HPDE6-E6E7 (cell line): ENCODE data around the gene SDHA.
"Not testable (repeated sequence)": the region's sequence is repeated elsewhere in the genome, so short reads cannot be mapped to it uniquely, and the experiment has no call there.

ENCODE experiments used
- DNase-seq: peaks from one replicate; pipeline ENCODE4 v3.0.0; 2011; ENCODE audit warnings: missing footprints; ENCODE audit errors: extremely low spot score

Gene SDHA

GRCh38 chr5:198516-199196 is 19.5 kb upstream of the SDHA start:
- no peak for DNase-seq

DNA sequence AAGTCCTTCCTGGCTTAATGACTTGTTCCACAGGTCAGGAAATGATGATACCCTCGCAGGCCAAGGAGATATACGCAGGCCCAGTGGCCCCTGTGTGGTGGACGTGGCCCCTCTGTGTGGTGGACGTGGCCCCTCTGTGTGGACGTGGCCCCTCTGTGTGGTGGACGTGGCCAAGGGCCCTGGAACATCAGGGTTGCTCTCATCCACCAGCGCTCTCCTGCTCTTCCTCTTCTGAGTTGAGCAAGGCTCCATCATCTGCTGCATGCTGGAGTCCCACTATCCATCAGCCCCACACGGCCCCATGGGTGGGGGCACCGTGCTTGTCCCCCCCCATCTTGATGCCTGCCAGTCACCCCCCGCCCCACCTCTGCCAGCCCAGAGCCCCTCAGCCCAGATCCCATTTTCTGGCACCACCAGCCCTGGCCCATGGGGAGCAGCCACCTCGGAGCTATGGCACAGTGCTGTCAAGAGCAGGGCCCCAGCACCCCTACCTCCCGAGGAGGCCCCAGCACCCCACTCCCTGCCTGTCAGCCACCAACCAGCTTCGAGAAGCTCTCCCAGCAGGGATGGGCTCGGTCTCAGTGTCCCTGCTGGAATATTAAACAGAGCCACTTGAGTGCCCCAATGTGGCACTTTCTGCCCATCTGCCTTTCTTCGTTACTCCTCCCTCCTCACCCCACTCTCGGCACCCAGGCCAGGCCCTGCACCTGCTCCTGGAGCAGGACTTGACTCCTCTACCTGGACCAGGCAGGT is 18.7 kb upstream of the SDHA start:
- DNase-seq: no peak

- DNase-seq: no peak
Measured at GRCh38 chr5:199950-200645, 18.0 kb upstream of the SDHA start.

DNA sequence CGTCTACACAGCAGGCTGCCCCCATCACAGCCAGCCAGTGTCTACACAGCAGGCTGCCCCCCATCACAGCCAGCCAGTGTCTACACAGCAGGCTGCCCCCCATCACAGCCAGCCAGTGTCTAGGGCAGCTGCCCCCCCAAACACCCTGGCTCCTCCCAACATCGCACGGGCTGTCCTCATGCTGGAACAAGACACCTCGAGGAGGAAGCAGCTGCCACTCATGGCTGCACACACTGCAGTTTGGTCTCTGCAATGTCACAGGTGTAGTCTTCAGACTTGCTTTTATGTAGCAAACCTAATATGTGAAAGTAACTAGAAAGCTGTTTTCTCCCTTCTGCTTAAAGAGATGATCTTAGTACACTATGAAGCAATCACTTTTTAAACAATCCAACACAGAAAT is 17.1 kb upstream of the SDHA start:
- no peak for DNase-seq

GRCh38 chr5:201672-202071 is 16.4 kb upstream of the SDHA start:
- DNase-seq: no peak

- no peak for DNase-seq
Measured at GRCh38 chr5:203246-203930, 14.7 kb upstream of the SDHA start.

- DNase-seq: no peak
Measured at GRCh38 chr5:204001-204400, 14.1 kb upstream of the SDHA start.

GRCh38 chr5:204462-204861 is 13.7 kb upstream of the SDHA start:
- DNase-seq: no peak

DNA sequence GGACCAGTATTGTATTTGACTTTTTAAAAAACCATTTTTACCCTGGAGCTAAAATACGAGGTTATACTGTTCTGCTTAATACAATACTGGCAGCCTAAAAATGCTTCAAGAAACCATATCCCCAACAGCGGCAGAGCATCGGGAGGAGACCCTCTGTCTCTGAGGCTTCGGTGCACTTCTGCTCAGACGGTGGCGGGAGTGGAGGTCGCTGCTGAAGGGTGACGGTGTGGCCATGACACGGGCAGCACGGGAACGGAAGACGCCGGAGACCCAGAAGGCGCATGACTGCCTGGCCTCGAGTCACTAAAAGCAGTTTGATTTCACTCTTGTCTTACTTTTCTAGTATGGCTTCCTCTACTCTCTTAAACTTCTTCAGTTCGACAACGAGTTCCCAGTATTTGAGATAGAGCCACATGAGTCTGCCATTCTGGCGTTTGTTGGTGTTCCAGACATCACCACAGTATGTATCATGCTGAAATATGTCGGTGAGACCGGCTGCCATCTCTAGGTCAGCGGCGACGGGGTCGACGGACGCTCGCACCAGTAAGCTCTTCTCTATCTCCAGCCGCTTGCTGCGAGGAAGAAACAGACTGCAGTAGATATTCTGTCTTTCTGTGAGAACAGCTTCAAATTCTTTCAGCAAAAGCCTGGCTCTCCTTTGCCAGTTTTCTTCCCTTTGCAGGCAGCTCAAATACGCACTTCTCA is 13.0 kb upstream of the SDHA start:
- no peak for DNase-seq

- DNase-seq: no peak
Measured at GRCh38 chr5:206406-206805, 11.7 kb upstream of the SDHA start.

DNA sequence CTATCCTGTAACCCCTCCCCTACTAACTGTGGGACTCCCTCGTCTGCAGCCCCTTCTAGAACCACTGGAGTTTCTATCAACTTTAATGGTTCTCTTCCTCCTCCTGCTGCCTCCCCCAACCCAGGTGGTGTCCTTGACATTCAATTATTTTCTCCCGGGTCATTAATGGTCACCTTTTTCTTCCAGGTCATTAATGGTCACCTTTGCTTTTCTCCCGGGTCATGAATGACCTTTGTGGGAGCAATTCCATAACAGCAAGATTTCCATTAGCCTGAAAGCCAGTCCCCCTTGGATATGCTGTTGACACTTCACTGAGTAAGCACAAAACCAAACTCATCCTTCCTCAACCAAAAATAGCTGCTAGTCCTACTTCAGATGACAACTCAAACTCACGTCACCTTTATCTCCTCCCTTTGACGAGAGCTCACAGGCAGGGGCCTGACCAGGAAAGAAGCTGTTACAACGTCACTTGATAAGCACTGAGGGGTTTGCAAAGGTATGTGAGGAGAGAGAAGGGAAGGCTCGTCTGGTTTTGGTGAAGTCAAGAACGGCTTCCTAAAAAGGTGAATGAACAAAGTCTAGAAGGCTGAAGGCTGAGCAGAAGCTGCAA is 11.1 kb upstream of the SDHA start:
- DNase-seq: no peak

GRCh38 chr5:207599-207998 is 10.5 kb upstream of the SDHA start:
- DNase-seq: no peak

DNA sequence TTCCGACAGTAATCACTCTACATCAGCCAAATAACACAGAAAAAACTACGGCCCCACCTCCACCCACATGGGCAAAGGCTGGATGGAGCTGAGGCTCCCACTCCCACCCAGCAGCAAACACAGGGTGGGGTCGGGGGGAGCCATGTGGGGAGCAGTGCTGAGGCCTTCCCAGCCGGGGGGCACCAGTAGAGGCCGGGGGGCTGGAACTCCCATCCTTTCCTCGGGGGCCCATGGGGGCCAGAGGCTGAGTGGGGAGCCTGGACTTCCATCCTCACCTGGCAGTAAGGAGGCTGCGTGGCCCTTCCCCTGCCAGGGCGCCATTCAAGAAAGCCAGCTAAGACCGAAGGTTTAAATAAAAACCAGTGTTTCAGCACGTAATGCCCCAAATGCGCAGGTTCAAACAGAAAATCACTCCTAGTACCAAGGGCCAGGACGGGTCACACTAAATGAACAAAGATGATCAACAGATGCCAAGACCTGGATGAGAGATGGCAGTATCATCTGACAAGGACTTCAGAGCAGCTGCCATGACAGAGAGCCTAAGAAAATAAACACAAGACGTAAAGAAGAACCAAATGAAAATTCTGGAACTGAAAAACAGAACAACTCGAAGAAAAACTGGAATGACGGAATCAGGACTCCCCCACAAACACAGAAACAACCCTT is 9.5 kb upstream of the SDHA start:
- no peak for DNase-seq

- no peak for DNase-seq
Measured at GRCh38 chr5:213803-214395, 4.2 kb upstream of the SDHA start.

DNA sequence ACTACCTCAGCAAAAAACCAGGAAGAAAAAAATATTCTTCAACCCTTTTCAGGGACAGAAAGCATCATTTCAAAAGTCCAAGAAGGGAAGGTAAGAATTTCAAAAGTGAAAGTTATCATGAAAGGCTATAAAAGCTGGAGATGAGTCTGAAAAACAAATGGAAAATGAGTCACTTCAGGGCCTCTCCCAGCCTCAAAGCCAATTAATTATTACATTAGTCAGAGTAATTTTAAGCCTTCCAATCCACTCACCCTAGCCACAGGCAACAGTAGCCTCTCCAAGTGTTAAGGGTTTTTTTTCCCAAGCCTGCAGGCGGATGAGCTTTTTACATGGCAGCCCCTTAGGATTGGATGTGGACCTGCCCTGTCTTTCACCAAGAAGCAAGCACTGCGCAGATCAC is 2.9 kb upstream of the SDHA start:
- DNase-seq: not testable (repeated sequence)

- DNase-seq: not testable (repeated sequence)
Measured at GRCh38 chr5:216076-216475, 2.0 kb upstream of the SDHA start.

DNA sequence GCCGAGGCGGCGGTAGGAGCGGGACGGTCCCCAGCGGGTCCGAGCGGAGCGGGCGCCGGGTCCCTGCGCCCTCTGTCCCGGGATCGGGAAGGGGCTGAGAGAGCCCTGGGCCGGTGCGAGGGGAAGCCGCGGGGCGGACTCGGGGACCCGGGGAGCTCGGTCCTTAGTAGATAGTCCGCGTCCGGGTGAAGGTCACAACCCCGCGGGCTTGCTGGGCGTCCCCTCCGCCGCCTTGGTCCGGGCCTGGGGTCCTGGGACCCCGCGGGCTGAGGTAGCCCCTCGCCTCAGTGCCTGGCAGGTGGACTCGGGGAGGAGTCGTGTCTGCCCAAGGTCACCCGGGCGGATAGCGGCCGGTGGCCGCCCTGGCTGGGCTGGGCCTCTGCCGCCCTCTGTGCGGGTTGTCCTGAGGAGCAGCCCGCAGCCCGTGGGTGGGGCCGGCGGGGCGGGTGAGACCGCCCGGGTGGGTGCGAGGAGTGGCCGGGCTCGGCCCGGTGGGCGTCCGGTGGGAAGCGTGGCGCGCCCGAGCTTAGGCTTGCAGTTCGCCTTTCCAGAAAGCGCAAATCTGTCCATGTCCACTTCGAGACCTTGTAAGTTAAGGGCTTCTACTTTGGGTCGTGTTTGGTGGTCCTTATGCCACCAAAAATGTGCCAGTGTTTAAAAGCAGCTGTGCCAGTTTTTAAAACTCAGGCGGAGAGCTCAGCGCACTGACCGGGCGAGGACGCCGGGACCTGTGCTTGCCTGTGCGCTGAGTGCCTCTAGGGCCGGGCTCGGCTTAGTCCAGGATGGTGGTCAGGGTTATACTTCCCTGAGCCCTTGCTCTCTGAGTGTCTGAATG is 554 bp downstream of the SDHA start:
- no peak for DNase-seq

GRCh38 chr5:219460-219863 is 1.3 kb downstream of the SDHA start:
- no peak for DNase-seq

DNA sequence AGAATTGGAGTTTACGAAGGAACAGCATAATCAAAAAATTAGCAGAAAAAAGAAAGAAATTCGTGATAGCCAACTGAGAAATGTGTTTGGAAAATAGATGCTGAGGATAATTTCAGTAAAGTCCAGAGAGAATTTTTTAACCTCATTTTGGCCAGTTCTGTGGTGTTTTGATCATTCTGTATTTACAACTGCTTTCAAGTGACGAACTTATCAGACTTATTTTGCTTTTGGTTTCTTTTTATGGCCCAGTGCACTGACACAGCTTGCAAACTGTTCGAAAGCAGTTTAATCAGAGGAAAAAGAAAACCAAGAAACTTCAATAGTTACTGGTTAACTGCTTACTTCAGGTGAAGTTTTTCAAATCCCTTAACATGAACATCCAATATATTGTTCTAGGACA is 1.9 kb downstream of the SDHA start:
- DNase-seq: no peak
